LNCAP (cell line): ENCODE results near the gene INSYN2B.

ENCODE experiments used
- TF ChIP-seq, protein P1 (sequence below): fragments of 450-650 bp; IDR thresholded peaks from 2 replicates; pipeline ENCODE4 v1.5.1; 2017; ENCODE audit warnings: mild to moderate bottlenecking

The INSYN2B gene

GRCh38 chr5:169956756-169957155 is 23.5 kb downstream of the INSYN2B start:
- TF ChIP-seq, protein P1, sequence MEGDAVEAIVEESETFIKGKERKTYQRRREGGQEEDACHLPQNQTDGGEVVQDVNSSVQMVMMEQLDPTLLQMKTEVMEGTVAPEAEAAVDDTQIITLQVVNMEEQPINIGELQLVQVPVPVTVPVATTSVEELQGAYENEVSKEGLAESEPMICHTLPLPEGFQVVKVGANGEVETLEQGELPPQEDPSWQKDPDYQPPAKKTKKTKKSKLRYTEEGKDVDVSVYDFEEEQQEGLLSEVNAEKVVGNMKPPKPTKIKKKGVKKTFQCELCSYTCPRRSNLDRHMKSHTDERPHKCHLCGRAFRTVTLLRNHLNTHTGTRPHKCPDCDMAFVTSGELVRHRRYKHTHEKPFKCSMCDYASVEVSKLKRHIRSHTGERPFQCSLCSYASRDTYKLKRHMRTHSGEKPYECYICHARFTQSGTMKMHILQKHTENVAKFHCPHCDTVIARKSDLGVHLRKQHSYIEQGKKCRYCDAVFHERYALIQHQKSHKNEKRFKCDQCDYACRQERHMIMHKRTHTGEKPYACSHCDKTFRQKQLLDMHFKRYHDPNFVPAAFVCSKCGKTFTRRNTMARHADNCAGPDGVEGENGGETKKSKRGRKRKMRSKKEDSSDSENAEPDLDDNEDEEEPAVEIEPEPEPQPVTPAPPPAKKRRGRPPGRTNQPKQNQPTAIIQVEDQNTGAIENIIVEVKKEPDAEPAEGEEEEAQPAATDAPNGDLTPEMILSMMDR = no peak

DNA sequence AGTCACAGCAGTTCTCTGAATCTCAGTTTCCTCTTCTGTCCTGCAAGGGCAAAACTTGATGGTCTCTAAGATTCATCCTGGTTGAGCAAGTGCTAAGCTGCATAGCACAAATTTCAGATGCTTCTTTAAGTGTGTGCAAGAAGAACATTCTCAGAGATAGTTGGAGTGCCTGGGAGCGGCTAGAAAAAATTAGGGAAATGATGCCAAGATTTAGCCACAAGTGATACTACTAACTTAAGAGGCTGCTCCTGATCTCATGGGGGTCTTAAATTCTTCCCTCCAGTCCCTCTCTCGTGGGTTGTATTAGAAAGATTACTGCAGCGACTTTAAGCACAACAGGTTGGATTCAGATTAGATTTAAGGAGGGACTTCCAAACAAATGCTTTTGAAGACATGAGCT is 24.2 kb downstream of the INSYN2B start:
- TF ChIP-seq, protein P1 = no peak

- TF ChIP-seq, protein P1 = no peak
Observed at GRCh38 chr5:169954786-169955185, 25.5 kb downstream of the INSYN2B start.

- TF ChIP-seq, protein P1 = no peak
Observed at GRCh38 chr5:169950333-169950732, 30.0 kb downstream of the INSYN2B start.

- TF ChIP-seq, protein P1 = no peak
Observed at GRCh38 chr5:169946743-169947295, 33.5 kb downstream of the INSYN2B start.

- TF ChIP-seq, protein P1 = no peak
Observed at GRCh38 chr5:169945831-169946261, 34.4 kb downstream of the INSYN2B start.

GRCh38 chr5:169944922-169945680 is 35.2 kb downstream of the INSYN2B start:
- TF ChIP-seq, protein P1 = no peak
